CD4-positive, alpha-beta T cell treated with Interleukin-21 for 1 hour (primary cell): ENCODE results near the gene KDM4F.
A peak's percentile ranks its signal among the peaks of the same experiment; 100 is the strongest.

Experiments used
- DNase-seq: peaks from one replicate; pipeline ENCODE4 v3.0.0-alpha.2; 2020

Gene KDM4F

DNA sequence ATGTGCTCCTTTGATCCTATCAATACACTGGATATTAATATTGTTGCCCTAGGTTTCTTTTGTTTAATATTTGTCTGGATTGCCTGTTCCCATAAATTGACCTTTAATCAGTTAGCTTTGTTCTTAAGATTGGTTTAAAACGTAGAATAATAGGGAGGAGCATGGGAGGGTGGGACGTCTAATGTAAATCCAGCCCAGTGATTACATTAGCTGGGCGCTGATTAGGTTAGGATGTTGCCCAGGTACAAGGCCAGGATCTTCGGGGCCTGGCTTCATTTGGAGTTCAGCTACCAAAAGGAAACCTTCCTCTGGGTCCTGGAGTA is 17.5 kb downstream of the KDM4F start, which contains the start of gene SRSF8:
TSS of gene SRSF8 (plus strand) at position 204 of the 323 bp plus-strand sequence. CDS start 308 bp downstream, outside the sequence.
- DNase-seq = no peak

- DNase-seq = peak; percentile 76
Measured at GRCh38 chr11:95067039-95067840, 18.0 kb downstream of the KDM4F start.

GRCh38 chr11:95067841-95068219 is 18.6 kb downstream of the KDM4F start:
- DNase-seq = no peak

DNA sequence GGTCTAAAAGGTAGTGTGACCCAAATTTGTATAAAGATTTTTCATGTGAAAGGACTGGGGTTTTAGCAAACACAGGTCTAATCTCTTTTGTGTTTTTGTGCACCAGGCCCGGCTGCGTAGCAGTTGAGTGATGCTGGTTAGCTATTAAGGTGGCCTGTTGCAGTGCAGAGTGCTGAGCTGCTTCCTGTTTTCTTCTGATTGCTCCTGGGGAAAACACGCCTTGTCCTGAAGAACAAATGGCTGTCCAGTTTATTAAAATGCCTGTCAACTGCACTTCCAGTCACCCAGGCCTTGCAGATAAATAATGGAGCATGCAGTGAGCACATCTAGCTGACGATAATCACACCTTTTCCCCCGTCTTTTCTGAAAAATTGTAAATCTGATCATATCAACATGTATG is 19.3 kb downstream of the KDM4F start:
- DNase-seq = peak; percentile 90

- DNase-seq = no peak
Measured at GRCh38 chr11:95070471-95070870, 21.2 kb downstream of the KDM4F start.

DNA sequence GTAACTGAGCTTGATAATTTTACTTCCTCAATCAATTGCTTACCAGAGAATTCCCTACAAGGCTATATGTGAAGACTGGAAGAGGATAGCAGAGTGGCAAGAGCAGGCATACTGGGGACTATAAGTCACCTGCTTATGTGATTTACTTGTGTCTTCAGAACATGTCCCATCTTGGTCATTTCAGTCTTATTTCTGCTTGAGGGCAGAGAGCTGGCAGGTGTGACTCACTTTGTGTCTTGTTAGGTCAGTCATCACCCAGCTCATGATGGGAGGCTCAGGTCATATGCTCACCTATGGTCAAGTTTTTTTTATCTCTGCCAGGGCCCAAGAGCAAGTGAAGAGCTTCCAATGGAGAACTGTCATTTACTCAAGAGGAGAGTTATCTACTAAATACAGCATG is 23.7 kb downstream of the KDM4F start:
- DNase-seq = no peak

DNA sequence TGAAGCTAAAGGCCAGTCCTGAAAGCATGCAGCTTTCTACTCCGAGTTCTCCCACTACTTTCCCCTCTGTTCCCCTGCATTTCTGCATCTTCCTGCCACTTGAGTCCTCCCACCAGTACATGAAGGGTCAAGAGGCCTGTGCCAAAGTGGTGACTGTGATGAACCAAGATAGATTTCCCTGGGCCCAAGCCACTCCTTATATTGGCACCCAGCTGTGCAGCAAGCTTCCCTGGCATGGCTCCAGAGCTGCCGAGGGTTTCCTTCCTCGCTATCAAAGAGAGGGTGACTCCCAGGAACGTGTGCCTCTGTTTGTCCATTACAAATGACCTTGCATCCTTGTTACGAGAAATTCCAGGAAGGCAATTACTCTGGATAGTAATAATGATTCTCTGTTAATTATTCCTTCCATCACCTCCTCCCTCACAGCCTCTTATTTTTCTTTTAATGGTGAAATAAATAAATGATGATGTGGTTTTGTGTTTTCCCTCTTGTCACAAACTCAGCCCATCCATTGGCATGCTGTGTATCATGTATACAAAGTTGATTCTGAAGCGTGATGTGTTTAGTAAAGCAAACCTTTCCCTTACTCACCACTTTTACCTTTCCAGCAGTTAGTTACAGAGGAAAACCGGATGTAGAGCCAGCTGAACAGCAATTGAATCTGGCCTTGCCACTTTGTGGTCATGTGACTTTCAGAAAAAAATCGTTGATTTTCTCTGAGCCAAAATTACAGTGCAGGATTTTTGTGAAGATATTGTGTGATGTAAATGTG is 25.8 kb downstream of the KDM4F start:
- DNase-seq = no peak

GRCh38 chr11:95076416-95076815 is 27.2 kb downstream of the KDM4F start:
- no peak for DNase-seq

DNA sequence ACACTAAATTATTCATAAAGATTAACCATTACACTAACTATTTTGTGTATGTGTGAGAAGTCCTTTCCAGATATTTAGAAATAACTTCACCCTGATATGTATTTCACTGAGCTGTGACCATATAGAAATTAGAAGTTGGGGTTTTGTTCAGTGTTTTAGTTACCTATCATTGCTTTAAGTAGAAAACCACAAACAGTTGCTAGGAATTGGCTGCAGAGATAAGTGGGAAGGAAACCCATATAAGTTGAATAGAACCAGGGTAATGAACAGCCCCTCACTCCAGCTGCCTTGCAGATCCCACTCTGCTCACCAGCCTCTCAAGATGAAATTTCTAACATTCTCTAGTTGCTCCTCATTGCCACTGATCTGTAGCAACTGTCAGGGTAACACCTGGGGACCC is 27.8 kb downstream of the KDM4F start:
- no peak for DNase-seq

GRCh38 chr11:95078526-95078925 is 29.3 kb downstream of the KDM4F start:
- no peak for DNase-seq

GRCh38 chr11:95081010-95081409 is 31.8 kb downstream of the KDM4F start:
- no peak for DNase-seq

DNA sequence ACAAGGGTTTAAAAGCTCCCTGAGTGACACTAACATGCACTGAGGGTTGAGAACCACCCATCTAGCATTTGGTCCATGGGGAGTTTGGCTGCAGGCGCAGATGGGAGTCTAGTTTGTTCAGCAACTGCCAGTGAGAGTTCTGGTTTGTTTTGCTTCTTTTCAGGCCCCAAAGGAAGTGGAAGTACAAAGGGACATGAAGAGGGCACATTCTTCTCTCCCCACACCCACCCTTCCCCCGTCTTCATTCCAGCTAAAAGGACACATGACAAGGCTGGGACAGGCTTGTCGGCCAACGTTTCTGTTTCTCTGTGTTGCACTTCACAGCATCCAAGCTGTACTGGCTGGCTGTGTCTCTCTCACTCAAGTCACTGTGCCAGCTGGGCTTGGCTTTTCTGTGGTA is 32.2 kb downstream of the KDM4F start:
- DNase-seq = no peak

DNA sequence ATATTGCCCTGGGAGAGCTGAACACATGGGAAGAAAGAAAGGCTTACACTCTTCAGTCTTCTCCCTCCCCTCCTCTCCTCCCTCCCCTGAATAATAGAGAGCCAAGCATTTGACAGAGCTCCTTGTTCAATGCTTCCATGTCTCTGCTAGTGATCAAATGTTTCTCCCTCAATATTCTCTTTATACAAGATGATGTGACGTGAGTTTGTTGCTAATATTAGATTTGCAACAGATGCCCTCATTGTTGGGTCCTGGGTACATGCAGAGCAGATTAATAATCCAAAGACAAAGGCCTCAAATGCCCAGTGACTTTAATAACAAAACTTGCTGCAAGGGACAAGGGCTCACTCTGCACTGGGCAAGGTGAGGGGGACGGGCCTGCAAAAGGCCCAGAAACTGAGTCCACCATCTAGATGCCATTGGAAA is 33.4 kb downstream of the KDM4F start:
- no peak for DNase-seq

DNA sequence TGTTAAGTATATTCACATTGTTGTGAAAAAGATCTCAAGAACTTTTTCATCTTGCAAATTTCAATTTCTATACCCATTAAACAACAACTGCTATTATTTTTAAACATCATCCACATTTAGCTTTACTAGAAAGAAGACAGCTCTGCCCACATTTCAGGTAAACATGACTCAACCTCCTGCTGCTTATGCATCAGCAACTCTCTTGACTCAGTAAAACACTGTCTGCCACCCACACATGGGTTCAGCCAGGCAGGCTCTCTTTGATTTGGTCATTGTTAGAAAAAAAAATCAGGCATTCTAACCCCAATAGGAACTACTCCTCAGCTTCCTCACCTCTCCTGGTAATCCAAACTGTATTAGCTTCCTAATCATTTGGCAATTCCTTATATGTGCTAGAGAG is 35.3 kb downstream of the KDM4F start:
- no peak for DNase-seq

GRCh38 chr11:95085117-95085816 is 36.0 kb downstream of the KDM4F start:
- no peak for DNase-seq

- DNase-seq = no peak
Measured at GRCh38 chr11:95086151-95086550, 36.9 kb downstream of the KDM4F start.

- no peak for DNase-seq
Measured at GRCh38 chr11:95086836-95087570, 37.8 kb downstream of the KDM4F start.

- peak; percentile 50 for DNase-seq
Measured at GRCh38 chr11:95088946-95089619, 39.9 kb downstream of the KDM4F start.

GRCh38 chr11:95089620-95090542 is 40.7 kb downstream of the KDM4F start, which contains the start of gene ENDOD1:
Gene ENDOD1, plus strand, starts transcription at chr11:95089846. Its CDS starts 82 bp downstream, at chr11:95089928.
- peak; percentile 86 for DNase-seq

GRCh38 chr11:95091663-95092180 is 42.5 kb downstream of the KDM4F start:
- no peak for DNase-seq
